MCF 10A (cell line): ENCODE measurements around the gene TRPM8. TPM values are rescaled to one million over a fixed set of nuclear protein-coding genes. Genes with fewer than 3 reads are reported as not detected.
A peak's percentile ranks its signal among the peaks of the same experiment; 100 is the strongest.

Source experiments
- BruUV-seq: library from RNA; stranded (reverse); fragments of 400-500 nt; replicated peaks from 2 replicates; lab custom pipeline; 2021; lab: Mats Ljungman, UMichigan
- CTCF ChIA-PET: fragments of 300-600 bp; sonication (Branson Sonifier 250); formaldehyde crosslinking; extraction: SDS; loops from one replicate; lab custom pipeline; 2021; ENCODE audit warnings: antibody characterized with exemption, inconsistent platforms; lab: Yijun Ruan, JAX
- POLR2A ChIA-PET: fragments of 300-600, 350-650 bp; sonication (Branson Sonifier 250); formaldehyde crosslinking; extraction: SDS; loops from one replicate; lab custom pipeline; 2020; ENCODE audit warnings: antibody characterized with exemption, inconsistent platforms; lab: Yijun Ruan, JAX
- DNase-seq: peaks from one replicate; pipeline ENCODE4 v3.0.0-alpha.2; 2018; ENCODE audit not compliant: unreplicated experiment
- H3K27ac Mint-ChIP-seq: one replicate; pipeline ENCODE4 v1.8.0; 2022; ENCODE audit warnings: mild to moderate bottlenecking, low read depth, mixed read lengths; ENCODE audit not compliant: unreplicated experiment
- H3K27me3 Mint-ChIP-seq: one replicate; pipeline ENCODE4 v1.8.0; 2022; ENCODE audit warnings: mixed read lengths; ENCODE audit not compliant: insufficient read depth, unreplicated experiment
- H3K36me3 Mint-ChIP-seq: one replicate; pipeline ENCODE4 v1.8.0; 2022; ENCODE audit warnings: mild to moderate bottlenecking, moderate library complexity, mixed read lengths; ENCODE audit not compliant: insufficient read depth, unreplicated experiment
- H3K4me1 Mint-ChIP-seq: one replicate; pipeline ENCODE4 v1.8.0; 2022; ENCODE audit warnings: mixed read lengths; ENCODE audit not compliant: insufficient read depth, unreplicated experiment
- H3K4me3 Mint-ChIP-seq: one replicate; pipeline ENCODE4 v1.8.0; 2022; ENCODE audit warnings: mild to moderate bottlenecking, moderate library complexity, mixed read lengths; ENCODE audit not compliant: unreplicated experiment
- H3K9me3 Mint-ChIP-seq: one replicate; pipeline ENCODE4 v1.8.0; 2022; ENCODE audit warnings: mixed read lengths; ENCODE audit not compliant: unreplicated experiment
- CTCF ChIP-seq: fragments of 200-600 bp; IDR thresholded peaks from one replicate; pipeline ENCODE4 v1.8.0; 2022; ENCODE audit warnings: antibody characterized with exemption, mild to moderate bottlenecking; ENCODE audit not compliant: unreplicated experiment
- intact Hi-C: fragments of 100-400 bp; cut with micrococcal nuclease; formaldehyde crosslinking; loops from 2 replicates; pipeline ENCODE4 v1.14.1; 2022
- total RNA-seq: library from RNA; stranded (reverse); gene quantifications from 2 replicates; pipeline ENCODE4 v1.2.3, GENCODE V29; 2022

TRPM8 gene
- total RNA-seq, 1 experiment from 2014 or later = not detected

- H3K9me3 Mint-ChIP-seq = no peaks in the 10 kb centered on the region
- H3K27ac Mint-ChIP-seq = no peak overlapping the region
- H3K36me3 Mint-ChIP-seq = no peaks in the 10 kb centered on the region
- CTCF ChIA-PET = interaction anchor here (0.6 to 3.6 kb wide), 4 partner anchors 158 to 572 kb away, joined by 3 to 32 read pairs (median 3); no protein-coding TSS in a partner anchor
- intact Hi-C loops = no loop called here
- peak; percentile 39 for DNase-seq
- peaks cover 17% of the 10 kb centered on the region for H3K27me3 Mint-ChIP-seq
- no peak for TF ChIP-seq CTCF
- POLR2A ChIA-PET = interaction anchor here (0.7 kb wide), 1 partner anchor 529 kb away, joined by 3 read pairs; no protein-coding TSS in a partner anchor
- BruUV-seq = no TSS peak
- H3K4me3 Mint-ChIP-seq = no peak overlapping the region
- peaks cover 17% of the 10 kb centered on the region for H3K4me1 Mint-ChIP-seq
Measured at GRCh38 chr2:233972941-233973575, 55.9 kb downstream of the TRPM8 start.

GRCh38 chr2:233973786-233974185 lies 56.6 kb downstream of the TRPM8 start:
- CTCF ChIA-PET = interaction anchor here (0.6 to 3.6 kb wide), 6 partner anchors 157 to 571 kb away, joined by 3 to 32 read pairs (median 3); no protein-coding TSS in a partner anchor
- H3K9me3 Mint-ChIP-seq = no peaks in the 10 kb centered on the region
- no peak overlapping the region for H3K4me3 Mint-ChIP-seq
- peaks cover 17% of the 10 kb centered on the region for H3K27me3 Mint-ChIP-seq
- no TSS peak for BruUV-seq
- POLR2A ChIA-PET = interaction anchor here (0.7 kb wide), 1 partner anchor 529 kb away, joined by 3 read pairs; no protein-coding TSS in a partner anchor
- intact Hi-C loops = no loop called here
- no peak for DNase-seq
- H3K27ac Mint-ChIP-seq = no peak overlapping the region
- H3K36me3 Mint-ChIP-seq = no peaks in the 10 kb centered on the region
- no peak for TF ChIP-seq CTCF
- peaks cover 17% of the 10 kb centered on the region for H3K4me1 Mint-ChIP-seq

GRCh38 chr2:233974530-233975071 lies 57.4 kb downstream of the TRPM8 start:
- H3K9me3 Mint-ChIP-seq = no peaks in the 10 kb centered on the region
- peak overlapping the region; percentile 0 for H3K27ac Mint-ChIP-seq
- peak; percentile 98 for DNase-seq
- no peak for TF ChIP-seq CTCF
- peaks cover 17% of the 10 kb centered on the region for H3K27me3 Mint-ChIP-seq
- POLR2A ChIA-PET = no interaction called here
- CTCF ChIA-PET = interaction anchor here (0.6 to 3.6 kb wide), 14 partner anchors 8 to 1133 kb away, joined by 3 to 32 read pairs (median 3); no protein-coding TSS in a partner anchor
- peaks cover 19% of the 10 kb centered on the region for H3K4me1 Mint-ChIP-seq
- BruUV-seq = no TSS peak
- intact Hi-C loops = loop anchor here (5.0 kb wide), 1 partner anchor 1133 kb away; no protein-coding TSS in a partner anchor
- no peak overlapping the region for H3K4me3 Mint-ChIP-seq
- no peaks in the 10 kb centered on the region for H3K36me3 Mint-ChIP-seq

- H3K27ac Mint-ChIP-seq = no peak overlapping the region
- H3K4me1 Mint-ChIP-seq = peaks cover 25% of the 10 kb centered on the region
- POLR2A ChIA-PET = no interaction called here
- intact Hi-C loops = loop anchor here (1.0 to 5.0 kb wide), 6 partner anchors 159 to 1131 kb away; no protein-coding TSS in a partner anchor
- no peak for DNase-seq
- CTCF ChIA-PET = interaction anchor here (0.6 to 3.6 kb wide), 14 partner anchors 9 to 1131 kb away, joined by 3 to 32 read pairs (median 4); no protein-coding TSS in a partner anchor
- no peak for TF ChIP-seq CTCF
- H3K4me3 Mint-ChIP-seq = no peak overlapping the region
- no TSS peak for BruUV-seq
- no peaks in the 10 kb centered on the region for H3K9me3 Mint-ChIP-seq
- no peaks in the 10 kb centered on the region for H3K36me3 Mint-ChIP-seq
- peaks cover 2% of the 10 kb centered on the region for H3K27me3 Mint-ChIP-seq
Measured at GRCh38 chr2:233976087-233976486, 58.9 kb downstream of the TRPM8 start.
